DND-41 (cell line): ENCODE measurements around the gene COL6A6.

Experiments
- ATAC-seq: fragments of 200-7000 bp; cut with Tn5 transposase; 3 replicates; pipeline ENCODE4 v1.9.1; 2021; ENCODE audit warnings: low read depth; ENCODE audit not compliant: insufficient read depth
- DNase-seq: peaks from one replicate; pipeline ENCODE4 v3.0.0-alpha.2; 2020
- H2AFZ ChIP-seq: 2 replicates; pipeline ENCODE4 v1.6.0; 2012; ENCODE audit warnings: low read depth, low read length
- H3K27ac ChIP-seq: 2 replicates; pipeline ENCODE4 v1.5.1; 2012; ENCODE audit warnings: low read length, inconsistent platforms
- H3K27me3 ChIP-seq: fragments of 200-600 bp; sonication (generic); 2 replicates; pipeline ENCODE4 v1.6.0; 2012; ENCODE audit warnings: low read length, mild to moderate bottlenecking, inconsistent platforms; ENCODE audit not compliant: insufficient read depth, poor library complexity
- H3K36me3 ChIP-seq: 2 replicates; pipeline ENCODE4 v1.5.1; 2012; ENCODE audit warnings: low read length, inconsistent platforms; ENCODE audit not compliant: insufficient read depth
- H3K4me1 ChIP-seq: 2 replicates; pipeline ENCODE4 v1.5.1; 2012; ENCODE audit warnings: mild to moderate bottlenecking, low read length; ENCODE audit not compliant: insufficient read depth
- H3K4me2 ChIP-seq: 2 replicates; pipeline ENCODE4 v1.6.0; 2012; ENCODE audit warnings: mild to moderate bottlenecking, moderate library complexity, low read length, inconsistent platforms; ENCODE audit not compliant: insufficient read depth
- H3K4me3 ChIP-seq, 2 experiments: fragments of 200-600 bp in 1 of 2; shearing (Covaris generic) in 1 of 2; 2 replicates each; pipeline ENCODE4 v1.5.1; 2012 to 2016; ENCODE audit warnings: inconsistent platforms in 2 of 2, low read length in 2 of 2, mild to moderate bottlenecking in 2 of 2, low read depth in 1 of 2, moderate library complexity in 1 of 2
- H3K79me2 ChIP-seq: 2 replicates; pipeline ENCODE4 v1.6.0; 2012; ENCODE audit warnings: low read length, inconsistent platforms; ENCODE audit not compliant: insufficient read depth
- H3K9ac ChIP-seq: 2 replicates; pipeline ENCODE4 v1.6.0; 2012; ENCODE audit warnings: low read depth, mild to moderate bottlenecking, inconsistent platforms, low read length, moderate library complexity
- H3K9me3 ChIP-seq: 2 replicates; pipeline ENCODE4 v1.5.1; 2012; ENCODE audit warnings: low read length, moderate library complexity, mild to moderate bottlenecking, inconsistent platforms; ENCODE audit not compliant: insufficient read depth, severe bottlenecking
- H4K20me1 ChIP-seq: 2 replicates; pipeline ENCODE4 v1.6.0; 2012; ENCODE audit warnings: low read length; ENCODE audit not compliant: insufficient read depth
- EZH2 ChIP-seq: IDR thresholded peaks from 3 replicates; pipeline ENCODE4 v1.6.1; 2012; ENCODE audit warnings: borderline replicate concordance, low read depth, mild to moderate bottlenecking, moderate library complexity, low read length, inconsistent platforms; ENCODE audit not compliant: severe bottlenecking
- TF ChIP-seq, protein P1 (sequence below): IDR thresholded peaks from 2 replicates; pipeline ENCODE4 v1.5.1; 2012; ENCODE audit warnings: borderline replicate concordance, low read length, moderate library complexity, mild to moderate bottlenecking; ENCODE audit not compliant: poor library complexity, severe bottlenecking; ENCODE audit errors: extremely low read depth

COL6A6 gene

DNA sequence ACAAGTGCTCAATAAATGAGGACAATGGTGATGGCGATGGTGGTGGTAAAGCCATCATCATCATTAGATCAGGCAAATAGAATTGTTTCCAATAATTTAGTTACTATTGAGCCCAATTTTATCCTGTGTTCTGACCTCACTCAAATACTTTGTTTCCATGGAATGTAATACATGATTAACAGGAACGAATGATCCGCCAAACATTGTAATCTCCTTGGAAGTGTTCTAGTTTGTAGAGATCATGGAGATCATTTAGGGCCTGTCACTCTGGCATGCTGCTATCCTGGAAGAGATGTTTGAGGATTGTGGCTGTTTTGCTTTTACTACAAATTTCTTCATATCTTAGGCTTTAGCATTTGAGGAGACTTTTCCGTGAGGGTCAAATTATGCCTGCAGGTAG lies 2.8 kb downstream of the COL6A6 start:
- no peak overlapping the region for H3K27ac ChIP-seq
- no peaks in the 10 kb centered on the region for H4K20me1 ChIP-seq
- no peak overlapping the region for H3K4me2 ChIP-seq
- no peaks in the 10 kb centered on the region for H3K36me3 ChIP-seq
- H3K27me3 ChIP-seq, result peaks cover 33% of the 10 kb centered on the region
- no peaks in the 10 kb centered on the region for H3K9me3 ChIP-seq
- ATAC-seq, result no peak
- no peaks in the 10 kb centered on the region for H3K4me1 ChIP-seq
- H3K79me2 ChIP-seq, result no peaks in the 10 kb centered on the region
- no peak overlapping the region for H3K4me3 ChIP-seq
- H2AFZ ChIP-seq, result no peak overlapping the region
- H3K9ac ChIP-seq, result no peak overlapping the region
- TF ChIP-seq, protein P1, sequence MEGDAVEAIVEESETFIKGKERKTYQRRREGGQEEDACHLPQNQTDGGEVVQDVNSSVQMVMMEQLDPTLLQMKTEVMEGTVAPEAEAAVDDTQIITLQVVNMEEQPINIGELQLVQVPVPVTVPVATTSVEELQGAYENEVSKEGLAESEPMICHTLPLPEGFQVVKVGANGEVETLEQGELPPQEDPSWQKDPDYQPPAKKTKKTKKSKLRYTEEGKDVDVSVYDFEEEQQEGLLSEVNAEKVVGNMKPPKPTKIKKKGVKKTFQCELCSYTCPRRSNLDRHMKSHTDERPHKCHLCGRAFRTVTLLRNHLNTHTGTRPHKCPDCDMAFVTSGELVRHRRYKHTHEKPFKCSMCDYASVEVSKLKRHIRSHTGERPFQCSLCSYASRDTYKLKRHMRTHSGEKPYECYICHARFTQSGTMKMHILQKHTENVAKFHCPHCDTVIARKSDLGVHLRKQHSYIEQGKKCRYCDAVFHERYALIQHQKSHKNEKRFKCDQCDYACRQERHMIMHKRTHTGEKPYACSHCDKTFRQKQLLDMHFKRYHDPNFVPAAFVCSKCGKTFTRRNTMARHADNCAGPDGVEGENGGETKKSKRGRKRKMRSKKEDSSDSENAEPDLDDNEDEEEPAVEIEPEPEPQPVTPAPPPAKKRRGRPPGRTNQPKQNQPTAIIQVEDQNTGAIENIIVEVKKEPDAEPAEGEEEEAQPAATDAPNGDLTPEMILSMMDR, result no peak
- TF ChIP-seq EZH2, result no peak
- no peak for DNase-seq

- H3K9me3 ChIP-seq, result no peaks in the 10 kb centered on the region
- no peak overlapping the region for H2AFZ ChIP-seq
- no peak overlapping the region for H3K27ac ChIP-seq
- no peak overlapping the region for H3K4me3 ChIP-seq
- ATAC-seq, result no peak
- TF ChIP-seq, protein P1, result no peak
- no peak for TF ChIP-seq EZH2
- H3K36me3 ChIP-seq, result no peaks in the 10 kb centered on the region
- H4K20me1 ChIP-seq, result no peaks in the 10 kb centered on the region
- H3K4me1 ChIP-seq, result no peaks in the 10 kb centered on the region
- H3K9ac ChIP-seq, result no peak overlapping the region
- H3K27me3 ChIP-seq, result peaks cover 38% of the 10 kb centered on the region
- H3K4me2 ChIP-seq, result no peak overlapping the region
- no peaks in the 10 kb centered on the region for H3K79me2 ChIP-seq
- no peak for DNase-seq
These were observed 5.4 kb downstream of the COL6A6 start for GRCh38 chr3:130522399-130522798.

- no peak overlapping the region for H3K4me2 ChIP-seq
- peaks cover 20% of the 10 kb centered on the region for H3K27me3 ChIP-seq
- H3K27ac ChIP-seq, result no peak overlapping the region
- TF ChIP-seq, protein P1, result no peak
- no peak for TF ChIP-seq EZH2
- H3K9ac ChIP-seq, result no peak overlapping the region
- H3K4me1 ChIP-seq, result no peaks in the 10 kb centered on the region
- ATAC-seq (no peak), DNase-seq (no peak)
- H4K20me1 ChIP-seq, result no peaks in the 10 kb centered on the region
- H3K9me3 ChIP-seq, result no peaks in the 10 kb centered on the region
- H3K79me2 ChIP-seq, result no peaks in the 10 kb centered on the region
- H3K4me3 ChIP-seq, result no peak overlapping the region
- no peaks in the 10 kb centered on the region for H3K36me3 ChIP-seq
- no peak overlapping the region for H2AFZ ChIP-seq
These were observed 10.4 kb downstream of the COL6A6 start for GRCh38 chr3:130527426-130527825.

DNA sequence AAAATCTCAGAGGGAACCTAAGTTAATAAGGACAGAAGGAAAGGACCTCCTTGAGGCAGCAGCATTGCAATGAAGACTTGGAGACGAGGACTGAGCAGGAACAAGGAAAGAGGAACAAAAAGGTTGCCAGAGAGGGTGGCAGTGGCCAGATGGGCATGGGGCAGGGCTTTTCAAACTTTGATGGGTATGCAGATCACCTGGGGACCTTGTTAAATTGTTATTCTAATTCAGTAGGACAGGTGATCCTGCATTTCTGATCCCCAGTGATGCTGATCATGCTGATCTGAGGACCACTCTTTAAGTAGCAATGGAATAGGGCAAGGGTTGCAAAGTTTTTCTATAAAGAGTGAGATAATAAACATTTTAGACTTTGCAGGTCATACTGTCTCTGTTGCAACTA lies 11.1 kb downstream of the COL6A6 start:
- H3K4me3 ChIP-seq, result no peak overlapping the region
- H3K27me3 ChIP-seq, result peaks cover 18% of the 10 kb centered on the region
- no peaks in the 10 kb centered on the region for H3K4me1 ChIP-seq
- no peaks in the 10 kb centered on the region for H4K20me1 ChIP-seq
- no peak overlapping the region for H3K9ac ChIP-seq
- H3K4me2 ChIP-seq, result no peak overlapping the region
- H3K36me3 ChIP-seq, result no peaks in the 10 kb centered on the region
- H3K9me3 ChIP-seq, result no peaks in the 10 kb centered on the region
- no peaks in the 10 kb centered on the region for H3K79me2 ChIP-seq
- H3K27ac ChIP-seq, result no peak overlapping the region
- H2AFZ ChIP-seq, result no peak overlapping the region
- TF ChIP-seq EZH2, result no peak
- TF ChIP-seq, protein P1, result no peak
- ATAC-seq (no peak), DNase-seq (no peak)
